Body of pancreas (tissue), 4 donors: ENCODE measurements around the gene NTSR1.

ENCODE experiments used
- CTCF ChIP-seq, 7 experiments: fragments of 450-650 bp in 4 of 7; fragments of 200-600 bp in 3 of 7; sonication (generic) in 3 of 7; IDR thresholded peaks; one replicate each; pipeline ENCODE4 v1.5.1; 2016 to 2019; ENCODE audit warnings: antibody characterized with exemption in 7 of 7
- POLR2A ChIP-seq, 3 donors: fragments of 450-650 bp; IDR thresholded peaks; one replicate each; pipeline ENCODE4 v1.6.1; 2016; ENCODE audit warnings: antibody characterized with exemption in 3 of 3, mild to moderate bottlenecking in 2 of 3

- TF ChIP-seq CTCF (IDR thresholded peaks at IDR 0.05) (no peak), POLR2A (IDR thresholded peaks at IDR 0.05) (no peak)
Observed at GRCh38 chr20:62762376-62762775, 53.7 kb downstream of the NTSR1 start.
